ENCODE results near the gene RAMACL.

Gene RAMACL

GRCh38 chr6:166617359-166617758, 30.9 kb upstream of the RAMACL start:
- DNase-seq: no peak

- DNase-seq: no peak
These were observed 30.1 kb upstream of the RAMACL start for GRCh38 chr6:166616261-166617238.

GRCh38 chr6:166615059-166615770, 28.7 kb upstream of the RAMACL start:
- no peak for DNase-seq

- no peak for DNase-seq
These were observed 28.1 kb upstream of the RAMACL start for GRCh38 chr6:166614589-166614988.

- no peak for DNase-seq
These were observed 27.7 kb upstream of the RAMACL start for GRCh38 chr6:166614171-166614583.

GRCh38 chr6:166613027-166613426, 26.5 kb upstream of the RAMACL start:
- no peak for DNase-seq

- DNase-seq: no peak
These were observed 26.0 kb upstream of the RAMACL start for GRCh38 chr6:166612471-166612881.

GRCh38 chr6:166611631-166612030, 25.2 kb upstream of the RAMACL start:
- DNase-seq: no peak

- no peak for DNase-seq
These were observed 23.6 kb upstream of the RAMACL start for GRCh38 chr6:166610069-166610468.

GRCh38 chr6:166608774-166609173, 22.3 kb upstream of the RAMACL start:
- DNase-seq: no peak

- no peak for DNase-seq
These were observed 19.3 kb upstream of the RAMACL start for GRCh38 chr6:166605752-166606151.

GRCh38 chr6:166604911-166605310, 18.4 kb upstream of the RAMACL start:
- DNase-seq: no peak

- no peak for DNase-seq
These were observed 17.9 kb upstream of the RAMACL start for GRCh38 chr6:166604328-166604727.

GRCh38 chr6:166603043-166603690, 16.7 kb upstream of the RAMACL start:
- no peak for DNase-seq

- no peak for DNase-seq
These were observed 15.5 kb upstream of the RAMACL start for GRCh38 chr6:166601956-166602355.

- DNase-seq: no peak
These were observed 14.5 kb upstream of the RAMACL start for GRCh38 chr6:166600931-166601330.

- no peak for DNase-seq
These were observed 12.7 kb upstream of the RAMACL start for GRCh38 chr6:166599205-166599604.

- DNase-seq: no peak
These were observed 12.1 kb upstream of the RAMACL start for GRCh38 chr6:166598441-166599138.

- peak; percentile 48 for DNase-seq
These were observed 11.4 kb upstream of the RAMACL start for GRCh38 chr6:166597711-166598440.

- DNase-seq: no peak
These were observed 10.5 kb upstream of the RAMACL start for GRCh38 chr6:166596776-166597507.

- no peak for DNase-seq
These were observed 9.5 kb upstream of the RAMACL start for GRCh38 chr6:166595949-166596348.

Data from NCI-H1417 treated with DMSO at 0.1 percent for 48 hours (cell line).